KOPT-K1 (cell line): ENCODE measurements around the gene ZDHHC18.
"Not testable (repeated sequence)": the region's sequence is repeated elsewhere in the genome, so short reads cannot be mapped to it uniquely, and the experiment has no call there.

ENCODE experiments used
- H3K27ac ChIP-seq: fragments of 200-600 bp; sonication (generic); 2 replicates; pipeline ENCODE4 v1.5.1; 2016; ENCODE audit warnings: antibody characterized with exemption, mild to moderate bottlenecking, low read depth, low read length; ENCODE audit not compliant: poor library complexity, severe bottlenecking
- H3K36me3 ChIP-seq: fragments of 200-600 bp; sonication (generic); 2 replicates; pipeline ENCODE4 v1.5.1; 2017; ENCODE audit warnings: antibody characterized with exemption, mild to moderate bottlenecking, low read length, moderate library complexity; ENCODE audit not compliant: insufficient read depth
- H3K9me3 ChIP-seq: fragments of 200-600 bp; sonication (generic); 2 replicates; pipeline ENCODE4 v1.5.1; 2017; ENCODE audit warnings: antibody characterized with exemption, low read length, mild to moderate bottlenecking; ENCODE audit not compliant: insufficient read depth, poor library complexity, severe bottlenecking

ZDHHC18 gene

GRCh38 chr1:26856604-26857469 lies 30.3 kb downstream of the ZDHHC18 start:
- no peaks in the 10 kb centered on the region for H3K9me3 ChIP-seq
- peaks cover 45% of the 10 kb centered on the region for H3K36me3 ChIP-seq
- no peak overlapping the region for H3K27ac ChIP-seq

- Histone ChIP-seq H3K36me3 (peaks cover 38% of the 10 kb centered on the region), H3K27ac (no peak overlapping the region), H3K9me3 (no peaks in the 10 kb centered on the region)
Observed at GRCh38 chr1:26857473-26858060, 31.1 kb downstream of the ZDHHC18 start.

GRCh38 chr1:26858160-26858559 lies 31.7 kb downstream of the ZDHHC18 start:
- Histone ChIP-seq H3K36me3 (peaks cover 32% of the 10 kb centered on the region), H3K27ac (no peak overlapping the region)

GRCh38 chr1:26858891-26859640 lies 32.6 kb downstream of the ZDHHC18 start:
- Histone ChIP-seq H3K27ac (no peak overlapping the region), H3K9me3 (no peaks in the 10 kb centered on the region), H3K36me3 (peaks cover 23% of the 10 kb centered on the region)

More at GRCh38 chr1:26858160-26858559, 31.7 kb downstream of the ZDHHC18 start:
- H3K9me3 ChIP-seq, result no peaks in the 10 kb centered on the region

GRCh38 chr1:26861286-26861701 lies 34.8 kb downstream of the ZDHHC18 start:
- peaks cover 2% of the 10 kb centered on the region; the same call in 1 of the 2 replicates for H3K36me3 ChIP-seq
- no peaks in the 10 kb centered on the region for H3K9me3 ChIP-seq
- no peak overlapping the region for H3K27ac ChIP-seq

- Histone ChIP-seq H3K9me3 (no peaks in the 10 kb centered on the region), H3K36me3 (no peaks in the 10 kb centered on the region), H3K27ac (no peak overlapping the region)
Observed at GRCh38 chr1:26861889-26862378, 35.4 kb downstream of the ZDHHC18 start.

- Histone ChIP-seq H3K9me3 (no peaks in the 10 kb centered on the region), H3K27ac (peak within 1 kb of the TSS; percentile 99), H3K36me3 (no peaks in the 10 kb centered on the region)
Observed at GRCh38 chr1:26862781-26863684, 36.5 kb downstream of the ZDHHC18 start, which contains the start of gene SFN. Gene SFN, plus strand, starts transcription at chr1:26863149. Its CDS starts 64 bp downstream, at chr1:26863213.

GRCh38 chr1:26863685-26864077 lies 37.2 kb downstream of the ZDHHC18 start:
- Histone ChIP-seq H3K27ac (peak overlapping the region; percentile 99), H3K9me3 (no peaks in the 10 kb centered on the region), H3K36me3 (no peaks in the 10 kb centered on the region)

GRCh38 chr1:26864610-26865480 lies 38.4 kb downstream of the ZDHHC18 start:
- H3K9me3 ChIP-seq, result no peaks in the 10 kb centered on the region
- no peaks in the 10 kb centered on the region for H3K36me3 ChIP-seq
- peak overlapping the region; percentile 99 for H3K27ac ChIP-seq

GRCh38 chr1:26873097-26873496 lies 46.6 kb downstream of the ZDHHC18 start:
- not testable (repeated sequence) for H3K27ac ChIP-seq, H3K9me3 ChIP-seq
- peaks cover 31% of the 10 kb centered on the region for H3K36me3 ChIP-seq

- H3K36me3 ChIP-seq, result peaks cover 49% of the 10 kb centered on the region
- no peak overlapping the region for H3K27ac ChIP-seq
- no peaks in the 10 kb centered on the region for H3K9me3 ChIP-seq
Observed at GRCh38 chr1:26874896-26875295, 48.4 kb downstream of the ZDHHC18 start.

GRCh38 chr1:26877326-26877725 lies 50.8 kb downstream of the ZDHHC18 start:
- Histone ChIP-seq H3K36me3 (peaks cover 72% of the 10 kb centered on the region), H3K27ac (peak overlapping the region; percentile 13), H3K9me3 (no peaks in the 10 kb centered on the region)

- Histone ChIP-seq H3K36me3 (peaks cover 97% of the 10 kb centered on the region), H3K9me3 (no peaks in the 10 kb centered on the region), H3K27ac (no peak overlapping the region)
Observed at GRCh38 chr1:26879793-26880192, 53.3 kb downstream of the ZDHHC18 start.
